ENCODE measurements around the gene FOXO1. TPM values are rescaled to one million over a fixed set of nuclear protein-coding genes. Genes with fewer than 3 reads are reported as not detected.

Gene FOXO1
- total and polyA plus RNA-seq, 7 donors = 9.0 to 36.8 (median 30.9) TPM

DNA sequence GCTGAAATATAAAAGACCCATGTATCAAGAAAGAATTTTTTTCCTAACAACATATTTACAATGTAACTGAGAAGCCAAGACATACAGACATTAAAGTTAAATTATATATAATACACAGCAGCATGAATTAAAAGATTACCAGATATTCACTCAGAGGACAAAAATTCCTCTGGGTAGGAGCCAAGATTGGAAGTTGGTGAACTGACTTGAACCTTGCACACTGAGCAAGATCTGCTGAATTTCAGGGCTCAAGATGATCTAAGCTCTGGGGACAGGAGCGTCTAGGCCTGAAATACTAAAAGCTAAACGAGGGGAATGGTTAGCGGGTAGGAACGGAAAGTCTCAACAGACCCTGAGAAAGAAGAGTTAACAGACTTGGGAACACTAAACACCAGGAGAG lies 8.5 kb downstream of the FOXO1 start:
- 90 to 94% methylated on average over 4 of the region's 4 CpGs for WGBS, 2 donors
- peaks cover 0 to 84% (median 69%) of the 10 kb centered on the region in 4 donors for H3K4me1 ChIP-seq
- H3K9me3 ChIP-seq = no peaks in the 10 kb centered on the region
- no peak for DNase-seq
- H3K36me3 ChIP-seq = no peaks in the 10 kb centered on the region
- H3K4me3 ChIP-seq = no peak overlapping the region
- no peaks in the 10 kb centered on the region for H3K27me3 ChIP-seq
- TF ChIP-seq, protein P1, sequence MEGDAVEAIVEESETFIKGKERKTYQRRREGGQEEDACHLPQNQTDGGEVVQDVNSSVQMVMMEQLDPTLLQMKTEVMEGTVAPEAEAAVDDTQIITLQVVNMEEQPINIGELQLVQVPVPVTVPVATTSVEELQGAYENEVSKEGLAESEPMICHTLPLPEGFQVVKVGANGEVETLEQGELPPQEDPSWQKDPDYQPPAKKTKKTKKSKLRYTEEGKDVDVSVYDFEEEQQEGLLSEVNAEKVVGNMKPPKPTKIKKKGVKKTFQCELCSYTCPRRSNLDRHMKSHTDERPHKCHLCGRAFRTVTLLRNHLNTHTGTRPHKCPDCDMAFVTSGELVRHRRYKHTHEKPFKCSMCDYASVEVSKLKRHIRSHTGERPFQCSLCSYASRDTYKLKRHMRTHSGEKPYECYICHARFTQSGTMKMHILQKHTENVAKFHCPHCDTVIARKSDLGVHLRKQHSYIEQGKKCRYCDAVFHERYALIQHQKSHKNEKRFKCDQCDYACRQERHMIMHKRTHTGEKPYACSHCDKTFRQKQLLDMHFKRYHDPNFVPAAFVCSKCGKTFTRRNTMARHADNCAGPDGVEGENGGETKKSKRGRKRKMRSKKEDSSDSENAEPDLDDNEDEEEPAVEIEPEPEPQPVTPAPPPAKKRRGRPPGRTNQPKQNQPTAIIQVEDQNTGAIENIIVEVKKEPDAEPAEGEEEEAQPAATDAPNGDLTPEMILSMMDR (IDR thresholded peaks at IDR 0.05) = no peak
- no peak for TF ChIP-seq POLR2AphosphoS5 (IDR thresholded peaks at IDR 0.05)
- TF ChIP-seq POLR2A (IDR thresholded peaks at IDR 0.05) = no peak
- no peak for TF ChIP-seq EP300 (IDR thresholded peaks at IDR 0.05)
- intact Hi-C loops (cut with DNase I) = no loop called here
- H3K27ac ChIP-seq = peak overlapping the region in 2 of 4 donors; percentile 10 to 13

DNA sequence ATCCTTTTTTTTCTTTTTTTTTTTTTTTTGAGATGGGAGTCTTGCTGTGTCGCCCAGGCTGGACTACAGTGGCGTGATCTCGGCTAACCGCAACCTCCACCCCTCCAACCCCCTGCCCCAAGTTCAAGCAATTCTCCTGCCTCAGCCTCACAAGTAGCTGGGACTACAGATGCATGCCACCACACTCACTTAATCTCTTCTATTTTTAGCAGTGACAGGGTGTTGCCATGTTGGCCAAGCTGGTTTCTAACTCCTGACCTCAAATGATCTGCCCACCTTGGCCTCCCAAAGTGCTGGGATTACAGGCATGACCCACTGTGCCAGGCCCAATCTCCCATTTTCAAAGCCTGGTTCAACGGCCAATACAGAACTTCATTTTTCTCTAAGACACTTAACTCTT lies 9.1 kb downstream of the FOXO1 start:
- H3K27ac ChIP-seq = peak overlapping the region in 1 of 4 donors; percentile 13
- H3K36me3 ChIP-seq = no peaks in the 10 kb centered on the region
- DNase-seq = no peak
- H3K4me3 ChIP-seq = no peak overlapping the region
- H3K9me3 ChIP-seq = no peaks in the 10 kb centered on the region
- no peaks in the 10 kb centered on the region for H3K27me3 ChIP-seq
- no peak for TF ChIP-seq EP300 (IDR thresholded peaks at IDR 0.05)
- TF ChIP-seq, protein P1 (IDR thresholded peaks at IDR 0.05) = no peak
- TF ChIP-seq POLR2A (IDR thresholded peaks at IDR 0.05) = no peak
- no peak for TF ChIP-seq POLR2AphosphoS5 (IDR thresholded peaks at IDR 0.05)
- intact Hi-C loops (cut with DNase I) = no loop called here
- H3K4me1 ChIP-seq = peaks cover 0 to 83% (median 66%) of the 10 kb centered on the region in 4 donors
- WGBS, 2 donors = 93 to 96% methylated on average over 5 of the region's 5 CpGs

DNA sequence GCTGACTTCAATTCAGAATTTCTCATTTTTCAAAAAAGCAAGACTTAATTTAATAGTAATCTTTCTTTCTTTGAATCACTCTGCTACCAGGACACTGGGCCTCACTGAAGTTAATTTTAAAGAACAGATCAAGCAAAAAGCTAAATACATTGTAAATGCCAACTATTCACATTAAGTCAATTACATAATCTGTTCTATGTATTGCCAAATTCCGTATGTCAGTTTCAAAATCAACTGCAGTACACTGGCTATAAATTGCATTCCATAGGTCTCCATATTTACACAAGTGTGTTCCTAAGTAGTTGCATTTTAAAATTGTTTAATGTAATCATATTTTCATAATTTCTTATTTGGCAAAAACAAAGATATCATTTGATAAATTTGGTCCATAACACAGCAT lies 10.1 kb downstream of the FOXO1 start:
- H3K4me3 ChIP-seq = no peak overlapping the region
- 28 to 57% methylated on average over 1 of the region's 1 CpG for WGBS, 2 donors
- no peak overlapping the region for H3K27ac ChIP-seq
- intact Hi-C loops (cut with DNase I) = no loop called here
- no peaks in the 10 kb centered on the region for H3K27me3 ChIP-seq
- no peak for DNase-seq
- no peaks in the 10 kb centered on the region for H3K36me3 ChIP-seq
- TF ChIP-seq, protein P1 (IDR thresholded peaks at IDR 0.05) = no peak
- H3K9me3 ChIP-seq = no peaks in the 10 kb centered on the region
- peaks cover 0 to 79% (median 64%) of the 10 kb centered on the region in 4 donors for H3K4me1 ChIP-seq

DNA sequence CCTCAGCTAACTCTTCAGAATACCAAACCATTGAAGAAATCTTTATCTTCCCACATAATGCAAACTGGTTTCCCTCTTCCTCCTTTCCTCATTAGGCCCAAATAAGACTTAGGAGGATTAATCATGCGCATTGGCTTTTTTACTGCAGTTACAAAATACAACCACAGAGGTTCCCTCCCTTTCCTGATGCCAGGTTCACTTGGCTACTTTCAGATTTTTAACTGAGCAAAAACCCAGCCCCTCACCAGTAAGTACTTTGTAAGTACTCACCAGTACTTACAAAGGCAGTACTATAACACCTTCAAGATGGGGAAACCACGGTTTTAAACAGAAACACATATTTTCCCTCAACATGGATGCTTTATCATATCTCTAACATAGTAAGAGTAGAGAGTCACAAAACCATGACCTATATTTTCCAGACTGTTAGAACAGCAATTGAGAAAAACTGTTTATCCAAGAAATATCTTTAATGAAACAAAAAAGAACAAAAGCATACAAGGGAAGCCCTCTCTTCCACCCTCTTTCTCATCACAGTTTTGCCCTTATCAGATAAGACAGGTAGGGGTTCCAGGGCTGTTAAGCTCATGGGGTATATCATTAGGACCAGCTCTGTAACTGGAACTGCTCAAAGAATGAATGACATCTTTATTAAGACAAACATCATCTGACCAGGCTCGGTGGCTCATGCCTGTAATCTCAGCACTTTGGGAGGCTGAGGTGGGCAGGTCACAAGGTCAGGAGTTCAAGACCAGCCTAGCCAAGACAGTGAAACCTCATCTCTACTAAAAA lies 12.7 kb downstream of the FOXO1 start:
- H3K4me3 ChIP-seq = no peak overlapping the region
- H3K36me3 ChIP-seq = no peaks in the 10 kb centered on the region
- H3K27ac ChIP-seq = no peak overlapping the region
- intact Hi-C loops (cut with DNase I) = no loop called here
- WGBS, 2 donors = 48 to 57% methylated on average over 3 of the region's 3 CpGs
- no peak for DNase-seq
- no peaks in the 10 kb centered on the region for H3K9me3 ChIP-seq
- H3K27me3 ChIP-seq = no peaks in the 10 kb centered on the region
- no peak for TF ChIP-seq POLR2AphosphoS5 (IDR thresholded peaks at IDR 0.05)
- TF ChIP-seq, protein P1 (IDR thresholded peaks at IDR 0.05) = no peak
- TF ChIP-seq POLR2A (IDR thresholded peaks at IDR 0.05) = no peak
- TF ChIP-seq EP300 (IDR thresholded peaks at IDR 0.05) = no peak
- peaks cover 0 to 77% (median 68%) of the 10 kb centered on the region in 4 donors for H3K4me1 ChIP-seq

DNA sequence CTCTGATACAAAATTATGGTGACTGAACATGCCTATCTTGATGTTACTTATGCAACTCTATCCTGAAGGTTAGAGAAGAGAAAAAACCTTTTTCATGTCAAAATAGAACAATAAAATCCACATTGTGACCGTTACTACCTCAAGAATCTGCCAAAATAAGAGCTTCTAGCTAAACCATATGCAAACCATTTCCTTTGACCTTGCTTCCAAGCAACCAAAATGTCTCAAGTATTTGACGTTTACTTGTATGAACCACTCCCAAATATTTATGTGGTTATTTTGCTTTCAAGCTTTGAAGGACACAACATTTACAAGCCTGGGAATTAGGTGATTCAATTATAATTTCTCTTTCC lies 13.9 kb downstream of the FOXO1 start:
- TF ChIP-seq POLR2A (IDR thresholded peaks at IDR 0.05) (no peak), EP300 (IDR thresholded peaks at IDR 0.05) (no peak), POLR2AphosphoS5 (IDR thresholded peaks at IDR 0.05) (no peak)
- TF ChIP-seq, protein P1 (IDR thresholded peaks at IDR 0.05) = no peak
- Histone ChIP-seq H3K4me3 (no peak overlapping the region), H3K27ac (no peak overlapping the region), H3K4me1 (peaks cover 0 to 77% (median 66%) of the 10 kb centered on the region in 4 donors), H3K27me3 (no peaks in the 10 kb centered on the region), H3K36me3 (no peaks in the 10 kb centered on the region), H3K9me3 (no peaks in the 10 kb centered on the region)
- no peak for DNase-seq
- intact Hi-C loops (cut with DNase I) = no loop called here
- WGBS, 2 donors = 46 to 71% methylated on average over 2 of the region's 2 CpGs

Measured in sigmoid colon (tissue), 7 donors.